ENCODE measurements around the gene ITPR2. TPM values are rescaled to one million over a fixed set of nuclear protein-coding genes. Genes with fewer than 3 reads are reported as not detected.
"Not testable (repeated sequence)": the region's sequence is repeated elsewhere in the genome, so short reads cannot be mapped to it uniquely, and the experiment has no call there.

Gene ITPR2
- total RNA-seq, 1 donor from 2014 or later = 15.8 TPM

- TF ChIP-seq, protein P1, sequence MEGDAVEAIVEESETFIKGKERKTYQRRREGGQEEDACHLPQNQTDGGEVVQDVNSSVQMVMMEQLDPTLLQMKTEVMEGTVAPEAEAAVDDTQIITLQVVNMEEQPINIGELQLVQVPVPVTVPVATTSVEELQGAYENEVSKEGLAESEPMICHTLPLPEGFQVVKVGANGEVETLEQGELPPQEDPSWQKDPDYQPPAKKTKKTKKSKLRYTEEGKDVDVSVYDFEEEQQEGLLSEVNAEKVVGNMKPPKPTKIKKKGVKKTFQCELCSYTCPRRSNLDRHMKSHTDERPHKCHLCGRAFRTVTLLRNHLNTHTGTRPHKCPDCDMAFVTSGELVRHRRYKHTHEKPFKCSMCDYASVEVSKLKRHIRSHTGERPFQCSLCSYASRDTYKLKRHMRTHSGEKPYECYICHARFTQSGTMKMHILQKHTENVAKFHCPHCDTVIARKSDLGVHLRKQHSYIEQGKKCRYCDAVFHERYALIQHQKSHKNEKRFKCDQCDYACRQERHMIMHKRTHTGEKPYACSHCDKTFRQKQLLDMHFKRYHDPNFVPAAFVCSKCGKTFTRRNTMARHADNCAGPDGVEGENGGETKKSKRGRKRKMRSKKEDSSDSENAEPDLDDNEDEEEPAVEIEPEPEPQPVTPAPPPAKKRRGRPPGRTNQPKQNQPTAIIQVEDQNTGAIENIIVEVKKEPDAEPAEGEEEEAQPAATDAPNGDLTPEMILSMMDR (IDR thresholded peaks at IDR 0.05; ENCODE audit: borderline replicate concordance) = no peak
- H3K9me3 ChIP-seq (replicated peaks) = no peaks in the 10 kb centered on the region
- DNase-seq = no peak
- intact Hi-C loops (cut with micrococcal nuclease) = no loop called here
- no peaks in the 10 kb centered on the region for H3K27me3 ChIP-seq (ENCODE audit: low read depth)
- peaks cover 13% of the 10 kb centered on the region for H3K36me3 ChIP-seq
- H3K4me1 ChIP-seq = peaks cover 11% of the 10 kb centered on the region
- no peak overlapping the region for H3K27ac ChIP-seq (replicated peaks)
- no peak overlapping the region for H3K4me3 ChIP-seq
Observed at GRCh38 chr12:26441434-26441833, 391.6 kb downstream of the ITPR2 start.

DNA sequence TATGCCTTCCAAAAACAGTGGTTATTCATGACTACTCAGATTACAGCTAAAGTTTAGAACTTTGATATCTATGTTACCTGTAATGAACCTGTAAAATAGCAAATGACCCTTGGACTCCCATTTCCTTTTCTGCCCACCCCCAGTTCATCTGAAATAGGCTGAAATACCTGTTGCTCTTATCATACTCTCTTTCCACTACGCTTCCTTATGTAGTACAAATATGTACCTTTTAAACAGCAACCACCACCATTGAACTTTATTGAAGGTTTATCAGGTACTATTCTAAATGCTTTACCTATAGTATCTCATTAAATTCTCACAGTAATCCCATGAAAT, 398.0 kb downstream of the ITPR2 start:
- peaks cover under 1% of the 10 kb centered on the region for H3K36me3 ChIP-seq
- no peaks in the 10 kb centered on the region for H3K4me1 ChIP-seq
- no peaks in the 10 kb centered on the region for H3K9me3 ChIP-seq (replicated peaks)
- intact Hi-C loops (cut with micrococcal nuclease) = no loop called here
- no peak overlapping the region for H3K4me3 ChIP-seq
- TF ChIP-seq, protein P1 (IDR thresholded peaks at IDR 0.05; ENCODE audit: borderline replicate concordance) = no peak
- H3K27ac ChIP-seq (replicated peaks) = no peak overlapping the region
- no peak for DNase-seq
- H3K27me3 ChIP-seq (ENCODE audit: low read depth) = no peaks in the 10 kb centered on the region

DNA sequence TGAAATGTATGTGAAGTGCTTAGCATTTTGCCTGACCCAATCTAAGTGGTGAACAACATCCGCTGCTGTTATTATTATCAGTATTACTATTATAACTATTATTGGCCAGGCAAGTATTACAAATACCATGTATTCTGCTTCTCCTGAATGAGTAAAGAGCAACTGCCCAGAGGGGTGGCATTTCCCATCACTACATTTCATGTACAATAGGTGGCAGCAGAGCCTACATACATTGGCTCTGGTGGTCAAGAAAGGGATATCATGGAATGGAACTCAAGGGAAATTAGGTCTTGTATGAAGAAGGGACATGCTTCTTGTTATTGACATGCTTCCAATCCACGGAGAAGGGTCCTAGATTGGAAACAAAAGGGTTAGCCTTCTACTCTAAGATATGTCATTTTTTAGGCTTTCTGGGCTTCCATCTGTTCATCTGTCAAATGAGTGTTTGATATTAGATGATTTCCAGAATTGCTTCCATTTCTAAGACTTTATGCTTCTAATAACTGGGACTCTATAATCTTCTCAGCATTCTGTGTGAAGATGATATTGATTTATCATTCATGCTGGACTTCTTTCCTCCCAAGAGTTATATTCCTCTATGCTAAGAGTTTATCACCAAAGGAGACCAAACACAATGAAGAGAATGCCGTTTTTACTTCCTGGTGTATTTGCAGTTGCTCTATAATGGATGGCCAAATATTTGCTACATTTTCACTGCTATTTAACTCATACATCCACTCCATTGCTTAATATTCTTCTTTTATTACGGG, 398.5 kb downstream of the ITPR2 start:
- intact Hi-C loops (cut with micrococcal nuclease) = no loop called here
- H3K9me3 ChIP-seq (replicated peaks) = no peaks in the 10 kb centered on the region
- H3K4me3 ChIP-seq = no peak overlapping the region
- H3K4me1 ChIP-seq = no peaks in the 10 kb centered on the region
- no peak overlapping the region for H3K27ac ChIP-seq (replicated peaks)
- DNase-seq = no peak
- H3K27me3 ChIP-seq (ENCODE audit: low read depth) = no peaks in the 10 kb centered on the region
- TF ChIP-seq, protein P1 (IDR thresholded peaks at IDR 0.05; ENCODE audit: borderline replicate concordance) = peak; percentile 81
- H3K36me3 ChIP-seq = no peaks in the 10 kb centered on the region

- DNase-seq; H3K36me3 ChIP-seq; H3K4me3 ChIP-seq; H3K27me3 ChIP-seq (ENCODE audit: low read depth); H3K27ac ChIP-seq (replicated peaks); intact Hi-C loops (cut with micrococcal nuclease); H3K9me3 ChIP-seq (replicated peaks); H3K4me1 ChIP-seq: not testable (repeated sequence)
Observed at GRCh38 chr12:26433701-26434100, 399.3 kb downstream of the ITPR2 start.

- Histone ChIP-seq H3K36me3 (no peaks in the 10 kb centered on the region), H3K4me1 (peaks cover 3% of the 10 kb centered on the region), H3K27ac (replicated peaks) (no peak overlapping the region), H3K4me3 (no peak overlapping the region), H3K27me3 (ENCODE audit: low read depth) (no peaks in the 10 kb centered on the region), H3K9me3 (replicated peaks) (no peaks in the 10 kb centered on the region)
- no peak for DNase-seq
- TF ChIP-seq, protein P1 (IDR thresholded peaks at IDR 0.05; ENCODE audit: borderline replicate concordance) = no peak
- intact Hi-C loops (cut with micrococcal nuclease) = no loop called here
Observed at GRCh38 chr12:26431211-26431610, 401.8 kb downstream of the ITPR2 start.

- H3K36me3 ChIP-seq; H3K27ac ChIP-seq (replicated peaks); intact Hi-C loops (cut with micrococcal nuclease); H3K9me3 ChIP-seq (replicated peaks); H3K27me3 ChIP-seq (ENCODE audit: low read depth); DNase-seq; H3K4me1 ChIP-seq; H3K4me3 ChIP-seq: not testable (repeated sequence)
Observed at GRCh38 chr12:26430596-26430995, 402.4 kb downstream of the ITPR2 start.
